Left ventricle myocardium superior (tissue), 1 donor: ENCODE data around the gene CANT1. TPM values are rescaled to one million over a fixed set of nuclear protein-coding genes. Genes with fewer than 3 reads are reported as not detected.
"Not testable (repeated sequence)": the region's sequence is repeated elsewhere in the genome, so short reads cannot be mapped to it uniquely, and the experiment has no call there.

Experiments used
- ATAC-seq: fragments of 200-7000 bp; cut with Tn5 transposase; one replicate; pipeline ENCODE4 v1.9.1; 2020; ENCODE audit warnings: mild to moderate bottlenecking, moderate library complexity
- DNase-seq: peaks from one replicate; pipeline ENCODE4 v3.0.0-alpha.2; 2020
- intact Hi-C: fragments of 100-400 bp; cut with micrococcal nuclease; formaldehyde crosslinking; loops from one replicate; pipeline ENCODE4 v1.11.0; 2022
- total RNA-seq: library from RNA; stranded (reverse); fragmentation: NEBNext Ultra II Directional; extraction: Animal tissue kit (Norgen Biotek cat#: 25700); gene quantifications from one replicate; pipeline ENCODE4 v1.2.1, GENCODE V29; 2021
- donor health status: DM: no; HTN: yes; CAD: no; lungs with severe emphysema.

CANT1 gene
- total RNA-seq, 1 donor from 2014 or later = 28.2 TPM

DNA sequence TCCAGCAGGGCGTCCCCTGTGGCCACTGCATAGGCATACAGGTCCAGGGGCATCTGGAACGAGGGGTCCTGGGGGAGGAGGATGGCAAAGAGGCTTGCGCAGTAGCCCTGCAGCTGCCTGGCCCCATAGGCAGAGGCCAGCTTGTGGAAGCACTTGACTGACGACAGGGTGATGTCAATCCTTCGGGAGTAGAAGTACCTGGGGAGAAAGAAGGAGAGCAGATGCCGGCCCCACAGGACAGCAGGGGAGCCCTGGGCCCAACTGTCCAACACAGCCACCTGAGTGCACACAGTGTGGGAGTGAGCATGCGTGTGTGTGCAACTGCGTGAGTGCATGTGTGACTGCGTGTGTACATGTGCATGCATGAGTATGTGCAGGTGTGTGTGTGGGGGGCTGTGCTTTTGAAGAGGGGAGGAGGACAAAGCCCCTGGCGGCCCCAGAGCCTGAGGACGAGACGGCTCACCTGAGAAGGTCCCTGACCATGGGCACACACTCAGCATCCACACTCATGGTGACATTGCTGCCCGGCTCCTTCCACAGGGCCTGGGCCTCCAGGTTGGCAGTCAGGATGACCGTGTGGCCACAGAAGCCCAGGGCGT lies 37.0 kb downstream of the CANT1 start:
- intact Hi-C loops = loop anchor here (5.0 to 10.0 kb wide), 2 partner anchors 48 to 100 kb away; partner anchors contain the start of gene TIMP2
- DNase-seq (no peak), ATAC-seq (no peak)

DNA sequence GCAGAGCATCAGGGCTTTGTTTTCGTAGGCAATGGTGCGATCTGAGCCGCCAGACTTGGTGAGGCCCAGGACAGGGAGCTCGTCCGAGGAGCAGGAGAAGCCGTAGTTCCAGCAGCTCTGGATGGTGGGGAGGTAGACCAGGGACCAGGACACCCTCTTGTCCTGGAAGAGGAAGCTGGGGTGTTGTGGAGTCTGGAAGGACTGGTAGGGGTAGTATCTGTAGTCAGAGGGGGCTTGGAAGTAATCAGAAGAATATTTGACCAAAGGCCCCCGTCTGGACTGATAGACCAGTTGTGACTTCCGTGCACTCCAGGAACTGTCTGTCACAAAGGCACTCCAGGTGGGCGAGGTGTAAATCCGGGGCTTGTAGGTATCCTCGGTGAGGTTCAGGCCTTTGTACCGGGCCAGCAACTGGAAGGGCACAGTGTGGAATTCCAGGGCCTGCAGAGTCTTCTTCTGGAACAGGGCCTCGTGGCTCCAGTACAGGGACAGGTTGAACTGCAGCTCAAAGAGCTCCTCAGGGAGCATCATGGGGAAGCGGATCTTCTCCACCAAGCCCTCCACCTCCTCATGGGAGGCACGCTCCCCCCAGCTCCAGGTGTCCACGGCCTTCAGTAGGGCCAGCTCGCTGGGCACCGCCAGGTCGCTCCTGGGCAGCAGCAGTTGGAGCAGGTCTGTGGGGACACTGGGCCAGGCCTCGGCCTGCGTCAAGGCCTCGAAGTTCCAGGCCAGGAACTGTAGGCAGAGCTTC lies 37.6 kb downstream of the CANT1 start:
- no peak for DNase-seq
- intact Hi-C loops = loop anchor here (5.0 to 10.0 kb wide), 2 partner anchors 47 to 100 kb away; partner anchors contain the start of gene TIMP2
- no peak for ATAC-seq

DNA sequence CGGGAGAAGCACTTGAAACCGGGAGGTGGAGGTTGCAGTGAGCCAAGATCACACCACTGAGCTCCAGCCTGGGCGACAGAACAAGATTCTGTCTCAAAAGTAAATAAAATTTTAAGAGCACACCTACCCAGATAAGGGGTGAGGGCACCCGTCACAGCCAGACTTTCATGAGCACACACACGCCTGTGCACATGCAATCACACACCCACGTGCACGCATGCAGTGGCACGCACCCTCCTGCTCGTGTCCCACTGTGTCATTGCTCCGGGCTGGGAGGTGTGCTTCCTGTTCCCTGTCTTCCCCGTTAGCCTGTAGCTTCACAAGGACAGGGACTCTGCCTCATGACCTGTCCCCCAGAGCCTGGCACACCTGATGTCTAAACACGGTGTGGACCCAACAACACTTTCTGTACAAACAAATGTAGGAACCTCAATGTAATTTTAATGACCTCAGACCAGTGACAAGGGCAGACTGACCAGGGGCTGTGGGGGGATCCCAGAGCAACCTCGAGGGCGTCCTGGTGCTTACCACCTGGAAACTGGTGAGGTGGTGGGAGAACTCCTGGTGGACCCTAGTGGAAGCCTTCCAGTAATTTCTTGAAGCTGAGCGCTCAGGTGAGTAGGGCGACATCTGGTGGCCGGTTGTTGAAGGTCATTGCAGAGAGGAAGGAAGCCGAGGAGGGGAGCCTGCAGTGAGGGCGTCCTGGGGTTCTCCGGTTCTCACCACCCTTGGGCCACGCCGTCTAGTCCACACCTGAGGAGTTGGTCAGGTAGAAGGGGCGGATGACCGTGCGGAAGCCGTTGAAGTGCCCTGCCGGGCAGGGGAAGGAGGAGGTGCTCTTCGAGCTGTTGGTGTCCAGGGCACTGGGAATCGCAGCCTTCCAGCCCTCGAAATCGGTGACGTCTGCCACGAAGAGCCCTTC lies 38.5 kb downstream of the CANT1 start:
- intact Hi-C loops = loop anchor here (5.0 to 10.0 kb wide), 2 partner anchors 46 to 99 kb away; partner anchors contain the start of gene TIMP2
- ATAC-seq (peak; percentile 51), DNase-seq (peak; percentile 90)

DNA sequence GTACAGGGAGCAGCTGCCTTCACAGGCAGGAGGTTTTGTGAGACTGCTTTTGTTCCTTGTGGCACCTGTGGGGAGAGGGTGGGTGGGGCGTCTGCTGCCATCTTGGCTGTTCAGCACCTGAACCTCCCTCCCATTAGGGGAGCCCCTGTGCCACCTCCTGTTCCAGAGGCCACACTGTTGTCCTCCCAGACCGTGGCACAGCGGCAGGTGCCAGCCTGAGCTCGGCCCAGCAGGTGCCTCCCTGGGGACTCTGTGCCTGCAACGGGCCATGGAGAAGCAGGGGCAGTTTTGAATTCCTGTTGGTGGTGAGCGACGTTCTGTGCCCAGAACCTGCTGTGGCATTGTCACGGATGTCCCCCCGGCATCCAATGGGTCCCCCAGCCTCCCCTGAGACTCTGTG lies 39.7 kb downstream of the CANT1 start:
- intact Hi-C loops = loop anchor here (5.0 to 10.0 kb wide), 2 partner anchors 45 to 98 kb away; partner anchors contain the start of gene TIMP2
- no peak for ATAC-seq

DNA sequence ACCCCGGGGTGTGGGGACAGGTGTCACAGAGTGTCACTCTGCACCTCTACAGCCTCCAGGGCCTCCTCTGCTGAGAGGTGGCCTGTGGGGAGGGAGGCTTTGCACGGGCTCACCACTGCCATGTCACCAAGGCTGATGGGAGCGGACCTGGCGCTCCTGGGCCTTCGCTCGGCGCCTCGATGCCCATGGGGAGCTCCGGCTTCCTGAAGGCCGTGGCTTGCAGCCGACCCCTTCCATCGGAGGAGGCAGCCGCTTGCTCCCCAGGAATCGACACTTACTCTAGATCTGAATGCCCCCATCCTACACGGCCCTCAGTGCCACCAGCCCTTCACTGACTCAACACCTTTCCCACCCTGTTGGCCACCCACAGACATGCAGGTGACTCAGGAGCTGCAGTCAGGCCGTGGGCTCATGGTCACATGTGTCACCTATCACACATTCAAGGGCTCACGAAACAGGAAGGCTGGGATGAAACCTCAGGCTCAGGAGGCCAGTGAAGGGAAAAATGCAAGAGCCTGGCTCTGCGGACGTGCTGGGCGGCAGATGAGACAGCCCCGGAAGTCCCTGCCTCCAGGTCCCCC lies 41.7 kb downstream of the CANT1 start:
- DNase-seq = no peak
- intact Hi-C loops = no loop called here
- ATAC-seq = no peak

More for the DNA sequence above, 39.7 kb downstream of the CANT1 start:
- DNase-seq = no peak

DNA sequence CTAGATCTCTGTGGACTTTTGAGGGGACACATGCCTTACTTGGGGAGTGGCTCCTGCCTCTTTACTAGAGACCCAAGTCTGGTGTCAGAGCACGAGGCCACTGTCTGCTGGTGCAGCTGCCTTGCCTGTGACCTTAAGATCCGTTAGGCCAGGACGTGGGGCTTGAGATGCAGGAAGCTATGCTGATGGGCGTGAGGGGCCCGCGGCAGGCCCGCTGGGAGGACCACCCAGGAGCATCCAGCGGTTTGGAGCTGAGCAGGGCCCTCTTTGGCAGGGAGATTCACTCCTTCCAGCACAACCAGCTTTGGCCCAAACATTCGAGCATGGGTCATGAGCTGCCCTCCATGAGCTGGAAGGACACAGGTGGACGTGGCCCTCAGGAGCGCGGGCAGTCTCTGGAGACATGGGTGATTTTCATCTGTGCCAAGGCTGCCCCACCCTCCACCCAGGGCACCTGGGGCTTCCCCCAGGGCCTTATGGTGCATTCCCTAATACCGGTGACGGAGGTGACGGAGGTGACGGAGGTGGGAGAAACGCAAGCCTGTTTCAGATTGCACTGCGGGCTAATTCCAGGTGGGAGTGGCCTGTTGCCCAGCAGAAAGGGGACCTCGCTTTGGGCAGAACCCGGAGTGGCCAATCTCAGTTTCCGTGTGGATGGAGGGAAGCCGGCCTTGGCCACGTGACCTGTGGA lies 42.5 kb downstream of the CANT1 start:
- intact Hi-C loops = no loop called here
- DNase-seq (no peak), ATAC-seq (no peak)

DNA sequence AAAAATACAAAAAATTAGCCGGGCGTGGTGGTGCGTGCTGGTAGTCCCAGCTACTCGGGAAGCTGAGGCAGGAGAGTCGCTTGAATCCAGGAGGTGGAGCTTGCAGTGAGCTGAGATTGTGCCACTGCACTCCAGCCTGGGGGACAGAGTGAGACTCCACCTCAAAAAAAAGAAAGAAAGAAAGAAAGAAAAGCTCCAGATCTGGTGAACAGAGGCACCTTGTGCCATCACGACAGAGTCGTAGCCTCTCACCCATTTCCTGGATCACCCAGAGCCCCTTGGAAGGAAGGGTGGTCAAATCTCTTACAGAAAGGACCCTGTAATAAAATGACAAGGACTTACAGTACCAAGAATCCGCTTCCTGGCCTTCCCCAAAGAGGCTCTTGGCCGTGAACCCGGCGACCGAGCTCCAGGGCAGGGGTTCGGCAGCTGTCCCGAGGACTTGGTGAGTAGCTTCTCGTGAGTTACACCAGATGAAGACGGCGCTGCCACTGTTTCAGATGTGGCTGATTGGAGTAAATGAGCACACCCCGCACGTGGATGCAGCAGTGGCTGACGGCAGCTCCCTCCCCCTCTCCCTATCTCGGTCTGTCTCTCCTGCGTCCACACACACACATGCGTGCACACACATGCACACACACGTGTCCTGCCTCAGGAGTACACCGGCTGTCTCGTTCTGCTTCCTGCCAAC lies 43.3 kb downstream of the CANT1 start:
- ATAC-seq = no peak
- intact Hi-C loops = no loop called here
- DNase-seq = no peak

DNA sequence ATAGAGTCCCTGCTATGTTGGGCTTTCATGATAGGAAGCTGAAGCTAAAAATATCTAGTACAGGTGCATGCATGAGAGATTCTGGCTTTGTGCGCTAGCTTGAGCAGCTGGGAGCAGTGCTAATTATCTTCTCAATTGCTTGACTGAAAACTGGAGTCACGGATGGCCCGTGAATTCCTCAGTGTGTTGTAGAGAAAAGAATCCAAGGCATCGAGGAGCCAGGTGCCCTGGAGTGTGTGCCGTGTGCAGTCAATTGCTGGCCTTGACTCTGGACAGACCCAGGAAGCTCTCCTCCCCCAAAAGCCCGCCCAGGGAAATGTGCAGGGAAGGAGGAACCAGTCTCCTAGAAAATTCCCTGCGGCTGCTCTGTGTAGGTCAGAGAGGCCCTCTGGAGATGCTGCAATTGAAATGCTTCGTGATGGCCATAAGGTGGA lies 44.1 kb downstream of the CANT1 start:
- intact Hi-C loops = no loop called here
- DNase-seq (no peak), ATAC-seq (no peak)

DNA sequence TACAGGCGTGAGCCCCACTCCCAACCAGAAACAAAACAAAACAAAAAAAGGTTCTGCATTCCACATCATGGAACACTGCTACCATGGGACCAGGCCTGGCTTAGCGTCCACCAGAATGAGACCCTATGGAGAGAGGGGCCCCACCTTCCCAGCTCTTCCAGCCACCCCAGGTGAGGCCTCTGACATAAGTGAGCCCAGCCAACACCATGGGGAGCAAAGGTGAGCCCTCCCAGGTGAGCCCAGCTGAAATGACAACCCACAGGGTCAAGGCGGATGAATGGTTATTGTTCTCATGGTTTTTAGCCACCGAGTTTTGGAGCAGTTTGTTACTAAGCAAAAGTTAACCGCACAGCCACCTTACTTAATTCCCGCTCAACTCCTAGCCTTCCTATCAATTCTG lies 46.2 kb downstream of the CANT1 start:
- intact Hi-C loops = no loop called here
- ATAC-seq = no peak
- DNase-seq = no peak

DNA sequence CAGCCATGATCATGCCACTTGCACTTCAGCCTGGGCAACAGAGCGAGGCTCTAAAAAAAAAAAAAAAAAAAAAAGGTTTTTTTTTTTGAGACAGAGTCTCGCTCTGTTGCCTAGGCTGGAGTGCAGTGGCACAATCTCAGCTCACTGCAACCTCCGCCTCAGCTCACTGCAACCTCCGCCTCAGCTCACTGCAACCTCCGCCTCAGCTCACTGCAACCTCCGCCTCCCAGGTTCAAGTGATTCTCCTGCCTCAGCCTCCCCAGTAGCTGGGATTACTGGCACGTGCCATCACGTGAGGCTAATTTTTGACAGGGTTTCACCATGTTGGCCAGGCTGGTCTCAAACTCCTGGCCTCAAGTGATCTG lies 46.6 kb downstream of the CANT1 start:
- ATAC-seq, intact Hi-C loops, DNase-seq: not testable (repeated sequence)

DNA sequence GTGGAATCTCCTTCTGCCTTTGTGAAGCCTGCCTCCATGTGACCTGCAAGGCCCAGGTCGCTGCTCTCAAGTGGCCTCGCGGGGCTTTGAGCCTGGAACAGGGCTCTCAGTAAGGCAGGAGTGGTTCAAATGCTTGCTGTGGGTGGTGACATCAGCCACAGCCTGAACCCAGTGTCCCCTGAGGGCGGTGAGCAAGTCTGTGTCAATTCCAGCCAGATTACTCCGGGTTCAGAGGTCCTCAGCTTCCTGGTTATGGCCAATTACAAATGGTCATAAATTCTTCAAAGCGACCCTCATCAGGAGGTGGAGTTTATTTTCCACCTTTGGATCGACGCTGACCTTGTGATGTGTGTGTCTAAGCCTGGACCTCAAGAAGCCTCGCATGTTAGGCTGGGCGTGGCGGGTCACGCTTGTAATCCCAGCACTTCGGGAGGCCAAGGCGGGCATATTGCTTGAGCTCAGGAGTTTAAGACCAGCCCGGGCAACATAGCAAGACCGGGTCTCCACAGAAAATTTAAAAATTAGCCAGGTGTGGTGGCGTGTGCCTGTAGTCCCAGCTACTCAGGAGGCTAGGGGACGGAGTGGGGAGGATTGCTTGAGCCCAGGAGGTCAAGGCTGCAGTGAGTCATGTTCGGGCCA lies 47.1 kb downstream of the CANT1 start:
- intact Hi-C loops = no loop called here
- DNase-seq = no peak
- ATAC-seq = peak; percentile 32

DNA sequence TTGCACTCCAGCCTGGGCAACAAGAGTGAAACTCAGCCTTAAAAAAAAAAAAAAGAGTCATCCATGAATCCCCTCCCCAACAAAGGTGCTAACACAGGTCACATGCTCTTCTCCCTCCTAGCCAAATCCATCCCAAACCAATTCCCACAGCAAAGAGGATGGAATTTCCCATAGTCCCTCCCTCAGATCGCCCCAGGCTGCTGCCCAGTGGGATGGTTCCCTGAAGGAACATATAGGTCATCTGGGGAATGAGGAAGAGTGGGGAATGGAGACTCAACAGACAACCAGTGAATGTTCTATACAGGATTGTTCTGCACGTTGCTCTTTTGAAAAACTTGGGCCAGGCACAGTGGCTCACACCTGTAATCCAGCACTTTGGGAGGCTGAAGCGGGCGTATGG lies 48.0 kb downstream of the CANT1 start:
- intact Hi-C loops = no loop called here
- DNase-seq = no peak
- ATAC-seq = no peak

DNA sequence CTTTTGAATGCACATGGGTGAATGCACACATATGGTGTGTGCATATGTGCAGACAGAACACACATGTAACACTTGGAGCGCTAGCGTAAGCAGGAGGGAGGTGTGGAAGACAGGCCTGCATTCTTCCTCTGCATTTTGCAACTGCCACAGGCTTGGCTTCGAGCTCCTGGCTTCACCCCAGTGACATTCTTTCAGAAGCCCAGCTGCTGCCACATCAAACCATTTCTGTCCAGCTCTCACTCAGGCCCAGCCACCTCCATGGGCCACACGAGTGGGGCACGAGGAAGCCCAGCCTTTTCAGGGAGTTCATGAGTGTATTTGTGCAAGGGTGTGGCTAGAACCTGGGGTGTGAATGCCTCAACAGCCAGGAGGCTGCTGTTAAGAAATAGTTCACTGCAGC lies 48.6 kb downstream of the CANT1 start:
- peak; percentile 57 for DNase-seq
- intact Hi-C loops = no loop called here
- ATAC-seq = peak; percentile 91

DNA sequence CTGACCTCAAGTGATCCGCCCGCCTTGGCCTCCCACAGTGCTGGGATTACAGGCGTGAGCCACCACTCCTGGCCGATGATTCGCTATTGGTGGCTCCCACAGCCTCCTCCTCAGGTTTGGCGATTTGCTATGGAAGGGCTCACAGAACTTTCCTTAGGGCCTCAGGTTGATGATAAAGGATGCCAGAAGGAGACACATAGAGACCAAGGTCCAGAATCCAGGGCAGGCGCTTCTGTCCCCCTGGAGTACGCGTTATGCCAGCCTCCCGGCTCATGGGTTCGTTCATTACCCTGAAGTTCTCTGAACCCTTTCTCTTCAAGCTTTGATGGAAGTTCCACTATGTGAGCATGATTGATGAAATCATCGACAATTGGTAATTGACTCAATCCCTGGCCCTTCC lies 49.8 kb downstream of the CANT1 start:
- ATAC-seq (no peak), DNase-seq (no peak)
- intact Hi-C loops = no loop called here

DNA sequence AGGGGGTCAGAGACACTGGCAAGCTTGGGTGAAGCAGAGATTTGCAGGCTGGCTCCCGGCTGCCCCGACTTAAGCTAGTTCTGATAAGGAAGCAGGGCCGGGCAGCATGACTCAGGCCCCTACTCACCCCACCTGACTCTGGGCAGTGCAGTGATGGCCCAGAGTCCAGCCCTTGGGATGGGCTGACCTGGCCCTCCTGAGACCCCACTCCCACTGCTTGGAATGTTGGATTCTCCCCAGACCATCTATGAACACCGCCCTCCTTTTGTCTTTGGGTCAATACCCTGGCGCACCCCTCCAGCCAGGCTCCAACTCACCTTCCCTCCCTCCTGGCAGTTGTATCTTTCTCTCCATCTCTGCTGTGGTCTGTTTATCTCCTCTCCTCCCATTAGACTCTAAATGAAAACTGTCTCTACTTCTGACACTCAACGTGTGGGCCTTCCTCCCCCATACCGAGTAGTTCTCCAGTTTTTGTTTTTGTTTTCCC lies 50.9 kb downstream of the CANT1 start:
- DNase-seq (no peak), ATAC-seq (no peak)
- intact Hi-C loops = no loop called here

DNA sequence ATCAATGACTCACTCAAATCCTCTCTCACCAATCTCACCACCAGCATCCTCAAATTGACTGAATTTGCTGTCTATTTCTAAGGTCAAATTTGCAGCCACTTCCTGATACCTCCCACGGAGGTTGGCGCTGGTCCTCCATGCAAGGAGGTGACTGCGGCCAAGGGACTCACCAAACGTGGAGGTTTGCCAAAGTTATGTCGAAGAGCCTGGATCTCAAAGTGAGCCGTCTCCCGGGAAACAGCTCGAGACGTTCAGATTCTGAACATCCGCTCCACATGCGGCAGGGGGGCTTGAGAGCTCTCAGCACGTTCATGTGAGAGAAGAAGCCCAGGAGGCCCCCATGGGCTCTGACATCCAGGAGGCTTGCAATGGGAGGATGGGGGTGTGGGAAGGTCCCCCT lies 52.4 kb downstream of the CANT1 start:
- intact Hi-C loops = no loop called here
- DNase-seq (no peak), ATAC-seq (no peak)

DNA sequence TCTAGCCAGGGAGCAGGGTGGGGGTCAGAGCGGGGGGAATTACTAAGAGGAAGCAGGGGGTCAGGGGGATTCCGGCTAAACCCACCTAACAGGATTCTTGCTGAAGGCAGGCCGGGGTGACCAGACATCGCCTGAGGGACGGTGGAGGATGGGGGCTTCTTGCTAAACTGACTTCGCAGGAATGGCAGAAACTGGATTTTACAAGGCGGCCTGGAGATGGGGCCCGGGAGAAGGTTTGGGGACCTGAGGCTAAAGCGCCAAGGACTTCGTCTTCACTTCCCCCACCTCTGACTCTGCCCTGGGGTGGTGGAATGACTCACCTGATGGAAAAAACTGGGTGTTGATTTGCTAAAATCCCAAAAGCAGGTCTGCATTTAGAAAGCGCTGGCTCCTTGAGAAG lies 53.3 kb downstream of the CANT1 start:
- intact Hi-C loops = no loop called here
- ATAC-seq = no peak
- DNase-seq = no peak

DNA sequence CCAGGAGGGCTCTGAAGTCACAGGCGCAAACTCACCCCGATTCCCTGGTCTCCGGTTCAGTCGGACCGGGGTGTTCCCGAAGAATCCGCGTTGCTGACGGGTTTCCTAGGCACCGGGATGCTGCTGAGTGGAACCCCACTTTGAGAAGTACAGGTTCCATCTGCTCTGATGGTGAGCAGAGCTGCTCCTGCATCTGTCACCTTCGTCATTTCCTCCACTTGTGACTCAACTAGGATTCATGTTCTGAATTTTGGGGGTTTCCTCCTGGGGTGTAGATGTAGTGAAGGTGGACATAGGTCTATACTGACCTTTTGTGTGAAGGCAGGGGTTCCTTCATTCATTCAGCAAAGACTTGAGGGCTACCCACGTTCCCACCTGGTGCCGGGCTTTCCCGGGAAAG lies 54.9 kb downstream of the CANT1 start:
- intact Hi-C loops = no loop called here
- ATAC-seq = no peak
- no peak for DNase-seq
